ENCODE results near the gene INPP4B.
"Not testable (repeated sequence)": the region's sequence is repeated elsewhere in the genome, so short reads cannot be mapped to it uniquely, and the experiment has no call there.

The INPP4B gene

GRCh38 chr4:142098900-142099545 is 747.1 kb downstream of the INPP4B start:
- DNase-seq = no peak

DNA sequence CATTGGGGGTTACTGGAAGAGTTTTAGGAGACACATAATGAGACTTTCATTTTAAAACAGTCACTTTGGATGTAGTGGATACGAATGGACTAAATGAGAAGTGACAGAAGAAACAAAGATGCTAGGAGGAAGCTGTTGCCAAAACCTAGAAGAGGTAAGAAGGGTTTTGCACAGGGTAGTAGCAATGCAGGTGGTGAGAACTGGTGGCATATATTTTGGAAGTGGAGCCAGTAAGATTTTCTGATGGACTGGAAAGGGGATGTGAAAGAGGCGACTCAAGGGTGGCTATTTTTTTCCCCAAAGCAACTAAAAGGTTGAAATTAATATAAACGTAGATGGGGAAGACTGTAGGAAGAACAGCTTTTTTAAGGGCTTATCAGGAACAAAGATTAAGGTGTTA is 747.7 kb downstream of the INPP4B start:
- no peak for DNase-seq

DNA sequence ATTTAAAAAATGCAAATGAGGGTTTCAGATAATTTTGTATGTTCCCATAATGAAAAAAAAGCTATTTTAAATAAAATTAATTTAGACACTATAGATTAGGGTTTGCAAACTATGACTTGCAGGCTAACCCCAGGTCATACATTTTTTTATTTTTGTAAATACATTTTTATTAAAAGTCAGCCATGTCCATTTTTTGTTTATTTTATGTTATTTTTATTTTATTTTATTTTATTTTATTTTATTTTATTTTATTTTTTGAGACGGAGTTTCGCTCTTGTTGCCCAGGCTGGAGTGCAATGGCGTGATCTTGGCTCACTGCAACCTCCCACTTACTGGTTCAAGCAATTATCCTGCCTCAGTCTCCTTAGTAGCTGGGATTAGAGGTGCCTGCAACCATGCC is 749.1 kb downstream of the INPP4B start:
- no peak for DNase-seq

- no peak for DNase-seq
Observed at GRCh38 chr4:142095886-142096605, 750.1 kb downstream of the INPP4B start.

GRCh38 chr4:142092941-142093340 is 753.2 kb downstream of the INPP4B start:
- DNase-seq = no peak

DNA sequence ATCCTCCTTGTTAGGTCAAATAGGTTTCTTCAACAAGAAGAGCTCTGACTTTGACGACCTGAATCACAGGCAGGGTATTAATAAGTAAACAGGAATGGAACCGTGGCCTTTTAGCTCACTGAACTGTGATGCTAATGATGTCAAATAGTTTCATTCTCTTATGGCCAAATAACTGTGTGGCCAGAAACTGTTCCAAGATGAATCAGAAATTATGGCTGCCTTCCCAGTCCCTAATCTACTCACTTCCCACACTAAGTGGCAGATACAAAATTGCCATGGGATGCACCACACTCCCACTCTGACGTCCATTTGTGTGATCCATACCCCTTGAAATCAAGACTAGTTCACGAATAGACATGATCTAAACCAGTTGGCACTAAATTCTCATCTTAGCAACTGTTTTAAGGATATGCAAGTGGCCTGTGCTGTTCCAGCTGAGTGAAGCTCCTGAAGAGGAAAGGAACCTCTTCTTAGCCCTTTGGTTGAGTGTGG is 754.4 kb downstream of the INPP4B start:
- no peak for DNase-seq

DNA sequence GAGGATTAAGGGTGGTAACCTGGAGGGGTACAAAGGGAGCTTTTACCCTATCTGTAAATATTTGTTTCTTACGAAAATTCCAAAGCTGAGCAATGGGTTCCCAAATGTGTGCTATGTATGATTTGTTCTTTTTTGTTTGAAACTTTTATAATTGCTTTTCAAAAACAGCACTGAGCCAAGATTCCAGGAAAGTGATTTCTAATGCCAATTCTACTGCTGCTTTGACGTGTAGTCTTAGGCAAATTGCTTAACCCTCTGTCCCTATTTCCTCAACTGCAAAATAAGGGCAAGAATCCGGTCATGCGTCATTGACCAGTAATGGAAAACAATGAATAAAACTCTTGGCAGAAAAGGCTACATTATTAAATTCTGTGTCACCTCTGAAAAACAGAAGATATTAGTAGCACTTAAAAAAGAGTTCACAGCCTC is 755.0 kb downstream of the INPP4B start:
- no peak for DNase-seq

DNA sequence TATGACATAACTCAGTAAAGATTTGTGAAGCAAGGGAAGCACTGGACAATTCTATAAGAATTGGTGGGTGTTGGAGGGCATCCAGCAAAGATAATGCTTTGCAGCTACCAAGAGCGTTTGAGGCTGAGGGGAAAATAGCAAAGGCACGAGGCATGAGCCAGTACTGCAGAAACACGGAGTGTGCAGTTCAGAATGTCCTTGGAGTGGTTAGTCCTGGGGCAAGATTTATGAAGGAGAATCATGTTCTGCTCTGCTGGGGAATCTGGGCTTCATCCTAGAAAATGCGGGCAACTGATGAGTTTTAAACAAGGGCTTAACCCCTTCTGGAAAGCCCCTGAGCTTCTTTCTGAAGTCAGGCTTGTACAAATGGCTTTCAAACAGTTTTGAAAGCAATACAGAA is 757.2 kb downstream of the INPP4B start:
- no peak for DNase-seq

DNA sequence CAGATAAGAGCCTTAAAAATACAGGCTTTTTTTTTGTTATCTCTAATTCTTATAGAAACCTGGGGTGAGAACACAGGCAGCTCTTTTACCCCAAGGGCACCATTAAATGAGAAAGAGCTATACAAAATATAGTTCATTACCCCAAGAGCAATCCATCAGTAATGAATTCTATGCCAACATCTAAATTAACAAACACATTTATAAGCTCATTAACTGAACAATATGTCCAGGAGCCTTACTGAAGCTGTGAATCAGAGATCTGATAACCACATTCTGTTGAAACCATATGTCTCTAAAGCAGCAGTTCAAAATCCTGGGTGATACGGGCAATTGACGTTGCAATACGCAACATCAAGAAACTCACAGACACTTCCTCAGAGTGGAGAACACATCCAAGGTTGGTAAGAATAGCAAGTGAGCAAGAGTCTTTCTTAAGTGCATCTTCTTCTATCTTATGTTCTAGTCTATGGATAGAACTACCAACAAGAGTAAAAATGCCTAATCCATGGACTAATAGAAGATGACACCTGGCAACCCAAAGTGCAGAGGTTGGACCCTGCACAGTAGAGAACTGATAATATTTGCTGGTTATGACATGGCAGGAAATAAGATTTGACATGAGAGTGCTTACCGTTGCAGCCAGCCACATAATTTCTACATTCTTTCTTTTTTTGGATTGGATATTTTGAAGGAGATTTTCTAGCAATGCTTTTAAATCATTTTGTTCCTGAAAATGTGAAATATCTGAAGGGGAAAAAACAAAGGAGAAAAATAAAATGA is 760.4 kb downstream of the INPP4B start:
- DNase-seq = no peak

DNA sequence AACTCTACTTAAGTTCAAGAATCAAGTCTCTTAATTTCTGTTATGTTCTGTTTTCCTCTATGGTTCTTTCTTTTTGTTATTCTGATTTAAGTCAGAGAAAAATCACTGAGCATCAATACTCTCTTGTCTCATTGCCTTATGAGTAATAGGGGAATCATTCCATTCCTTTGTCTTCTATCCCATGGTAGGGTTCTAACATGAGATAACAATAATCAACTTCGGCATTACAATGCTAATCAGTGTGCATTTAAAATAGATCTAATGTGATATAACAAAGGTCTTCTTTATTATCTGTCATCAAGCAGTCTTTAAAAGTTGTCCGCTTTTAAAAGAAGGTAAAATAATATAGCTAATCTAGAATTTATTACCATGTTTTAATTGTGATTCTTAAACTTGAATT is 762.8 kb downstream of the INPP4B start:
- DNase-seq = no peak

DNA sequence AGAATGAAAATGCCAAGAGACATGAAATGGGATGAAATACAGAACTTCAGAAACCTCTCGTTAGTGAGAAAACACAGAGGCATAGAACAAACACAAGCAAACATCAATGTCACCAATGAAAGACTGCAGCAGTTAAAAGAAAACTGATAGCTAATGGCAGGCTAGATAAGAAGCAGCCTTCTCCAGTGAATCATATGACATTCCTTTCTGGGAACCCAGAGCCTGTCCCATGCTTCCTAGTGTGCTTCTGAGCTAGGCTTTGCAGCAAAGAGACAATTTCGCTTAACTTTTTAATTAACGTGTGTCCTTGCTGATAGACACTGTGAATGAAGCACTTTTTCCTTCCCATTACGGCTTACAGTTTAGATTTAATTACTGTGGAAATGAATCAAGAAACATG is 765.1 kb downstream of the INPP4B start:
- DNase-seq = no peak

GRCh38 chr4:142079959-142080358 is 766.1 kb downstream of the INPP4B start:
- DNase-seq = no peak

GRCh38 chr4:142077048-142077447 is 769.1 kb downstream of the INPP4B start:
- DNase-seq = no peak

DNA sequence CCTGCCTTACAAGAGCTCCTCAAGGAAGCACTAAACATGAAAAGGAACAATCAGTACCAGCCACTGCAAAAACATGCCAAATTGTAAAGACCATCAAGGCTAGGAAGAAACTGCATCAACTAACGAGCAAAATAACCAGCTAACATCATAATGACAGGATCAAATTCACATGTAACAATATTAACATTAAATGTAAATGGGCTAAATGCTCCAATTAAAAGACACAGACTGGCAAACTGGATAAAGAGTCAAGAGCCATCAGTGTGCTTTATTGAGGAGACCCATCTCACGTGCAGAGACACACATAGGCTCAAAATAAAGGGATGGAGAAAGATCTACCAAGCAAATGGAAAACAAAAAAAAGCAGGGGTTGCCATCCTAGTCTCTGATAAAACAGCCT is 777.8 kb downstream of the INPP4B start:
- DNase-seq = not testable (repeated sequence)

GRCh38 chr4:142066562-142066961 is 779.5 kb downstream of the INPP4B start:
- DNase-seq = not testable (repeated sequence)

DNA sequence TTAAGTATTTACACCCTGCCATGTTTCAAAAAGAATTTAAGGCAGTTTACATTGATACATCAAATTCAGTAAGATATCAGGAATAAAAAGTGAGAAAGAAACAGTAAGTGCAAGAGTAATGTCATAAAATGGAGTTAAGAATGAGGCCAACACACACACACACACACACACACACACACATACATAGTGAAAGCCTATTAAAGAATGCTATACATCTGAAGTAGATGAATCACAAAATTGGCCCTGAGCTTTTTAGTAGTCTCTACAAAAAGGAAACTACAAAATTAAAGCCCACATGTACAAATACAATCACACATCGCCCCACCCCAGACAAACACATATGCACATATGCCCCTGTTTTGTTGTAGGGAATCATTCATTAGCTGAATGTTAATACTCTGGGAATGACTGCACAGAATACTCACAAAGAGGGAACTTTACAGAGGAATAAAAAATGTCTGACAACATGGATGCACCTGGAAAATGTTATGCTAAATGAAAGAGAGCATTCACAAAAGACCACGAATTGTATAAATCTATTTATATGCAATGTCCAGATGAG is 780.9 kb downstream of the INPP4B start:
- no peak for DNase-seq

DNA sequence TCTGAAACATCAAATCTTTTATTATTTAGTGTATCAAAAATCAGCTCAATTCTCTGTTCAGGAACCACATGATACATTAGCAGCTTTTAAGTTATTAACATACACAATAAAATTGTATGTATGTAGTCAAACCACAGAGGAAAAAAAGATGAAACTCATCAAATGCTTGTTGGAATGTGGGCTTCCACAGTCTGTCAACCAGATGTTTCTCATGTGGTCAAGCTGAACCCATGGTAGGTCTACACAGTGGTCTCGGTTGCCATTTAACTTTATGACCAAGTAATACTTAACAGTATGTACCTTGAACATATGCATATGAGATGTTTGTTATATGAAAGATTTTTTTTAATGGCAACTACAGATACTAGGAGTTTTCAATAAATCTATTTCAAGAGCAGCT is 781.9 kb downstream of the INPP4B start:
- no peak for DNase-seq

- DNase-seq = no peak
Observed at GRCh38 chr4:142045996-142046395, 800.1 kb downstream of the INPP4B start.

- no peak for DNase-seq
Observed at GRCh38 chr4:142044271-142044670, 801.8 kb downstream of the INPP4B start.

GRCh38 chr4:142043509-142043908 is 802.6 kb downstream of the INPP4B start:
- no peak for DNase-seq

DNA sequence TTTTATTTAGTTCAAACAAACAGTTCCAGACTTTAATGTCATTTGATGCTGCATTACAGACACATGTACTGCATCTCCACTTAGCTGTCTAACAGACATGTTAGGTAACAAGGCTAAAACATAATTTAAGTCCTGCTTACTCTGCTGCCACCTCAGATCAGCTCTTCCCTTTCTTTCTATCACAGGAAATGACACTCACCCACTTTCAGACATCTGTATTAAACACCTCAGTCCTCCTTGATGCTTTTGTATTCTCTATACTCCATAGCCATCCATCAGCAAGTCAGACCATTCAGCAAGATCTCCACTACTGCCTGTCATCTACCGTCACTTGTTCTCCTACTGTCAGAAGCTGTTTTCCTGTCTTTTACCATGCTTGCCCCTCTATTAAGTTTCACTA is 804.3 kb downstream of the INPP4B start:
- no peak for DNase-seq

- DNase-seq = no peak
Observed at GRCh38 chr4:142040043-142040442, 806.1 kb downstream of the INPP4B start.

GRCh38 chr4:142036795-142037583 is 809.1 kb downstream of the INPP4B start:
- DNase-seq = no peak

Data from NCI-H1417 treated with DMSO at 0.1 percent for 48 hours (cell line).